ENCODE results near the gene SOS2. TPM values are rescaled to one million over a fixed set of nuclear protein-coding genes. Genes with fewer than 3 reads are reported as not detected.

The SOS2 gene
- total RNA-seq, 1 experiment from 2014 or later: 20.3 TPM

- DNase-seq (ENCODE audit: low spot score): peak; percentile 53
- H3K4me1 ChIP-seq (ENCODE audit: insufficient read depth, low read length, poor library complexity, severe bottlenecking): peaks cover 18% of the 10 kb centered on the region
- no TSS peak for BruUV-seq (replicated peaks)
- ChIA-PET CTCF (no interaction called here), POLR2A (ENCODE audit: low non-redundant PET) (no interaction called here)
- intact Hi-C loops (cut with micrococcal nuclease; ENCODE audit: unreplicated experiment): loop anchor here (5.0 to 10.0 kb wide), 2 partner anchors 116 to 369 kb away; partner anchors contain the start of gene VCPKMT
- no peaks in the 10 kb centered on the region for H3K36me3 ChIP-seq (ENCODE audit: insufficient read depth, low read length, poor library complexity, severe bottlenecking)
- peak overlapping the region; percentile 82 for H3K27ac ChIP-seq (ENCODE audit: low read depth, low read length, poor library complexity, severe bottlenecking)
- H3K9me3 ChIP-seq (ENCODE audit: low read depth, low read length, poor library complexity, severe bottlenecking): no peaks in the 10 kb centered on the region
- TF ChIP-seq CTCF (conservative IDR thresholded peaks at IDR 0.05; ENCODE audit: low read depth, low read length) (no peak), EZH2 (IDR thresholded peaks at IDR 0.05; ENCODE audit: borderline replicate concordance, low read depth, low read length, poor library complexity, severe bottlenecking) (no peak)
- no peaks in the 10 kb centered on the region for H3K27me3 ChIP-seq (replicated peaks; ENCODE audit: insufficient read depth, low read depth, low read length, poor library complexity)
- peak overlapping the region; percentile 78 for H3K4me3 ChIP-seq (ENCODE audit: low read depth, low read length, poor library complexity, severe bottlenecking)
Observed at GRCh38 chr14:50230701-50231474, 490 bp downstream of the SOS2 start.

GRCh38 chr14:50230401-50230700 lies 1.0 kb downstream of the SOS2 start:
- BruUV-seq (replicated peaks): no TSS peak
- Histone ChIP-seq H3K4me3 (ENCODE audit: low read depth, low read length, poor library complexity, severe bottlenecking) (peak overlapping the region; percentile 78), H3K27me3 (replicated peaks; ENCODE audit: insufficient read depth, low read depth, low read length, poor library complexity) (no peaks in the 10 kb centered on the region), H3K4me1 (ENCODE audit: insufficient read depth, low read length, poor library complexity, severe bottlenecking) (peaks cover 24% of the 10 kb centered on the region), H3K36me3 (ENCODE audit: insufficient read depth, low read length, poor library complexity, severe bottlenecking) (no peaks in the 10 kb centered on the region), H3K9me3 (ENCODE audit: low read depth, low read length, poor library complexity, severe bottlenecking) (no peaks in the 10 kb centered on the region), H3K27ac (ENCODE audit: low read depth, low read length, poor library complexity, severe bottlenecking) (peak overlapping the region; percentile 81)
- ChIA-PET CTCF (no interaction called here), POLR2A (ENCODE audit: low non-redundant PET) (no interaction called here)
- DNase-seq (ENCODE audit: low spot score): no peak
- no peak; the same call in 1 of the 2 replicates for TF ChIP-seq CTCF (conservative IDR thresholded peaks at IDR 0.05; ENCODE audit: low read depth, low read length)
- no peak for TF ChIP-seq EZH2 (IDR thresholded peaks at IDR 0.05; ENCODE audit: borderline replicate concordance, low read depth, low read length, poor library complexity, severe bottlenecking)
- intact Hi-C loops (cut with micrococcal nuclease; ENCODE audit: unreplicated experiment): loop anchor here (5.0 to 10.0 kb wide), 2 partner anchors 116 to 368 kb away; partner anchors contain the start of gene VCPKMT

- no peaks in the 10 kb centered on the region for H3K27me3 ChIP-seq (replicated peaks; ENCODE audit: insufficient read depth, low read depth, low read length, poor library complexity)
- peaks cover 29% of the 10 kb centered on the region for H3K4me1 ChIP-seq (ENCODE audit: insufficient read depth, low read length, poor library complexity, severe bottlenecking)
- H3K9me3 ChIP-seq (ENCODE audit: low read depth, low read length, poor library complexity, severe bottlenecking): no peaks in the 10 kb centered on the region
- no peaks in the 10 kb centered on the region for H3K36me3 ChIP-seq (ENCODE audit: insufficient read depth, low read length, poor library complexity, severe bottlenecking)
- no peak overlapping the region for H3K27ac ChIP-seq (ENCODE audit: low read depth, low read length, poor library complexity, severe bottlenecking)
- intact Hi-C loops (cut with micrococcal nuclease; ENCODE audit: unreplicated experiment): loop anchor here (5.0 to 10.0 kb wide), 2 partner anchors 115 to 367 kb away; partner anchors contain the start of gene VCPKMT
- TF ChIP-seq EZH2 (IDR thresholded peaks at IDR 0.05; ENCODE audit: borderline replicate concordance, low read depth, low read length, poor library complexity, severe bottlenecking) (no peak), CTCF (conservative IDR thresholded peaks at IDR 0.05; ENCODE audit: low read depth, low read length) (no peak)
- CTCF ChIA-PET: no interaction called here
- POLR2A ChIA-PET (ENCODE audit: low non-redundant PET): no interaction called here
- peak overlapping the region; percentile 78 for H3K4me3 ChIP-seq (ENCODE audit: low read depth, low read length, poor library complexity, severe bottlenecking)
- TSS peak; percentile 57 for BruUV-seq (replicated peaks)
- no peak for DNase-seq (ENCODE audit: low spot score)
Observed at GRCh38 chr14:50229681-50230080, 1.7 kb downstream of the SOS2 start.

Measured in A673 (cell line).